ENCODE data around the gene EID2B.

The EID2B gene

DNA sequence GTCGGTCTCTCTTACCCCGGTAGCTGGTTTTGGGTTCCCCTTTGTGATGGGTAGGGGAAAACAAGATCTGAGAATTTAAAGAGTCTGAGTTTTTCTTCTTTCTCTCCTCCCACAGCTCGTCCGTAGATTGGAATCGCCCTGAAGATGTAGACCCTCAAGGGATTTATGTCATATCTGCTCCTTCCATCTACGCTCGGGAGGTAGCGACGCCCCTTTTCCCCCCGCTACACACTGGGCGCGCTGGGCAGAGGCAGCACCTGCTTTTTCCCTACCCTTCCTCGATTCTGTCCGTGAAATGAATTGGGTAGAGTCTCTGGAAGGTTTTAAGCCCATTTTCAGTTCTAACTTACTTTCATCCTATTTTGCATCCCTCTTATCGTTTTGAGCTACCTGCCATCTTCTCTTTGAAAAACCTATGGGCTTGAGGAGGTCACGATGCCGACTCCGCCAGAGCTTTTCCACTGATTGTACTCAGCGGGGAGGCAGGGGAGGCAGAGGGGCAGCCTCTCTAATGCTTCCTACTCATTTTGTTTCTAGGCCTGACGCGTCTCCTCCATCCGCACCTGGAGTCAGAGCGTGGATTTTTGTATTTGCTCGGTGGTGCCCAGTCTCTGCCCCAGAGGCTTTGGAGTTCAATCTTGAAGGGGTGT, 24.8 kb downstream of the EID2B start (continued):
- TF ChIP-seq SP3 (tag by site-specific recombination; IDR thresholded peaks at IDR 0.05) (no peak), ZNF248 (tag by site-specific recombination; IDR thresholded peaks at IDR 0.05) (no peak), ZNF302 (tag by site-specific recombination; IDR thresholded peaks at IDR 0.05; ENCODE audit: low read depth) (no peak), ZNF24 (tag by site-specific recombination; IDR thresholded peaks at IDR 0.05) (no peak), ZNF214 (tag by site-specific recombination; IDR thresholded peaks at IDR 0.05; ENCODE audit: borderline replicate concordance) (no peak), ZNF501 (tag by site-specific recombination; IDR thresholded peaks at IDR 0.05) (0 out of 2 replicates have a peak, but pooled peaks have one; percentile 8), ZNF175 (tag by site-specific recombination; IDR thresholded peaks at IDR 0.05) (no peak)
- TF ChIP-seq, protein P1, sequence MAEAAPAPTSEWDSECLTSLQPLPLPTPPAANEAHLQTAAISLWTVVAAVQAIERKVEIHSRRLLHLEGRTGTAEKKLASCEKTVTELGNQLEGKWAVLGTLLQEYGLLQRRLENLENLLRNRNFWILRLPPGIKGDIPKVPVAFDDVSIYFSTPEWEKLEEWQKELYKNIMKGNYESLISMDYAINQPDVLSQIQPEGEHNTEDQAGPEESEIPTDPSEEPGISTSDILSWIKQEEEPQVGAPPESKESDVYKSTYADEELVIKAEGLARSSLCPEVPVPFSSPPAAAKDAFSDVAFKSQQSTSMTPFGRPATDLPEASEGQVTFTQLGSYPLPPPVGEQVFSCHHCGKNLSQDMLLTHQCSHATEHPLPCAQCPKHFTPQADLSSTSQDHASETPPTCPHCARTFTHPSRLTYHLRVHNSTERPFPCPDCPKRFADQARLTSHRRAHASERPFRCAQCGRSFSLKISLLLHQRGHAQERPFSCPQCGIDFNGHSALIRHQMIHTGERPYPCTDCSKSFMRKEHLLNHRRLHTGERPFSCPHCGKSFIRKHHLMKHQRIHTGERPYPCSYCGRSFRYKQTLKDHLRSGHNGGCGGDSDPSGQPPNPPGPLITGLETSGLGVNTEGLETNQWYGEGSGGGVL (tag by site-specific recombination; IDR thresholded peaks at IDR 0.05): 0 out of 2 replicates have a peak, but pooled peaks have one; percentile 1
- TF ChIP-seq, protein P2, sequence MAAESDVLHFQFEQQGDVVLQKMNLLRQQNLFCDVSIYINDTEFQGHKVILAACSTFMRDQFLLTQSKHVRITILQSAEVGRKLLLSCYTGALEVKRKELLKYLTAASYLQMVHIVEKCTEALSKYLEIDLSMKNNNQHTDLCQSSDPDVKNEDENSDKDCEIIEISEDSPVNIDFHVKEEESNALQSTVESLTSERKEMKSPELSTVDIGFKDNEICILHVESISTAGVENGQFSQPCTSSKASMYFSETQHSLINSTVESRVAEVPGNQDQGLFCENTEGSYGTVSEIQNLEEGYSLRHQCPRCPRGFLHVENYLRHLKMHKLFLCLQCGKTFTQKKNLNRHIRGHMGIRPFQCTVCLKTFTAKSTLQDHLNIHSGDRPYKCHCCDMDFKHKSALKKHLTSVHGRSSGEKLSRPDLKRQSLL (tag by site-specific recombination; IDR thresholded peaks at IDR 0.05): no peak
- TF ChIP-seq, protein P3, sequence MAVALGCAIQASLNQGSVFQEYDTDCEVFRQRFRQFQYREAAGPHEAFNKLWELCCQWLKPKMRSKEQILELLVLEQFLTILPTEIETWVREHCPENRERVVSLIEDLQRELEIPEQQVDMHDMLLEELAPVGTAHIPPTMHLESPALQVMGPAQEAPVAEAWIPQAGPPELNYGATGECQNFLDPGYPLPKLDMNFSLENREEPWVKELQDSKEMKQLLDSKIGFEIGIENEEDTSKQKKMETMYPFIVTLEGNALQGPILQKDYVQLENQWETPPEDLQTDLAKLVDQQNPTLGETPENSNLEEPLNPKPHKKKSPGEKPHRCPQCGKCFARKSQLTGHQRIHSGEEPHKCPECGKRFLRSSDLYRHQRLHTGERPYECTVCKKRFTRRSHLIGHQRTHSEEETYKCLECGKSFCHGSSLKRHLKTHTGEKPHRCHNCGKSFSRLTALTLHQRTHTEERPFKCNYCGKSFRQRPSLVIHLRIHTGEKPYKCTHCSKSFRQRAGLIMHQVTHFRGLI (tag by site-specific recombination; IDR thresholded peaks at IDR 0.05): no peak
- TF ChIP-seq, protein P4, sequence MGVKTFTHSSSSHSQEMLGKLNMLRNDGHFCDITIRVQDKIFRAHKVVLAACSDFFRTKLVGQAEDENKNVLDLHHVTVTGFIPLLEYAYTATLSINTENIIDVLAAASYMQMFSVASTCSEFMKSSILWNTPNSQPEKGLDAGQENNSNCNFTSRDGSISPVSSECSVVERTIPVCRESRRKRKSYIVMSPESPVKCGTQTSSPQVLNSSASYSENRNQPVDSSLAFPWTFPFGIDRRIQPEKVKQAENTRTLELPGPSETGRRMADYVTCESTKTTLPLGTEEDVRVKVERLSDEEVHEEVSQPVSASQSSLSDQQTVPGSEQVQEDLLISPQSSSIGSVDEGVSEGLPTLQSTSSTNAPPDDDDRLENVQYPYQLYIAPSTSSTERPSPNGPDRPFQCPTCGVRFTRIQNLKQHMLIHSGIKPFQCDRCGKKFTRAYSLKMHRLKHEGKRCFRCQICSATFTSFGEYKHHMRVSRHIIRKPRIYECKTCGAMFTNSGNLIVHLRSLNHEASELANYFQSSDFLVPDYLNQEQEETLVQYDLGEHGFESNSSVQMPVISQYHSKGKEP (tag by site-specific recombination; IDR thresholded peaks at IDR 0.05): no peak

DNA sequence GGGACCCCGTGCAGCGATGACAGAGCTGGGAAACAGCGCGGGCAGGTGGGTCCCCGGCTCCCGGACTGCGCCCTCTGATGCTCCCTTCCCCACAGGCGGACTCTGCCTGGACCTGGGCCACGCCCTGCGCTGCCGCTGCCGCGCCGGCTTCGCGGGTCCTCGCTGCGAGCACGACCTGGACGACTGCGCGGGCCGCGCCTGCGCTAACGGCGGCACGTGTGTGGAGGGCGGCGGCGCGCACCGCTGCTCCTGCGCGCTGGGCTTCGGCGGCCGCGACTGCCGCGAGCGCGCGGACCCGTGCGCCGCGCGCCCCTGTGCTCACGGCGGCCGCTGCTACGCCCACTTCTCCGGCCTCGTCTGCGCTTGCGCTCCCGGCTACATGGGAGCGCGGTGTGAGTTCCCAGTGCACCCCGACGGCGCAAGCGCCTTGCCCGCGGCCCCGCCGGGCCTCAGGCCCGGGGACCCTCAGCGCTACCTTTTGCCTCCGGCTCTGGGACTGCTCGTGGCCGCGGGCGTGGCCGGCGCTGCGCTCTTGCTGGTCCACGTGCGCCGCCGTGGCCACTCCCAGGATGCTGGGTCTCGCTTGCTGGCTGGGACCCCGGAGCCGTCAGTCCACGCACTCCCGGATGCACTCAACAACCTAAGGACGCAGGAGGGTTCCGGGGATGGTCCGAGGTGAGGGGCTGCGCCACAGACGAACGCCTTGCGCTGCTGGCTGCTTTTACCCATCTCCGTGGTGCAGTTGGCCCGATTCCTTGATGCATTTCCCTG, 25.5 kb downstream of the EID2B start:
- peaks cover 10% of the 10 kb centered on the region for H3K4me1 ChIP-seq (ENCODE audit: control insufficient read depth, insufficient read depth, low read length)
- peaks cover 0 to 9% of the 10 kb centered on the region in 2 experiments; a peak in 1 of 3 replicates for H3K36me3 ChIP-seq (ENCODE audit: control insufficient read depth in 2 of 2, insufficient read depth in 1 of 2, low read length in 2 of 2)
- H3K9me3 ChIP-seq (ENCODE audit: control insufficient read depth, insufficient read depth, low read depth, low read length): peaks cover 6% of the 10 kb centered on the region
- peak overlapping the region; percentile 58; the same call in 1 of the 2 replicates for H3K27ac ChIP-seq (ENCODE audit: extremely low read depth, low read depth, low read length)
- POLR2A ChIA-PET: interaction anchor here (0.6 to 2.4 kb wide), 7 partner anchors 9 to 71 kb away, joined by 3 to 7 read pairs (median 3); partner anchors contain the start of genes DLL3, RPS16, SUPT5H and TIMM50
- CTCF ChIA-PET: interaction anchor here (0.6 to 3.1 kb wide), 5 partner anchors 9 to 96 kb away, joined by 3 to 25 read pairs (median 9); partner anchors contain the start of genes DLL3 and EID2B
- H3K4me3 ChIP-seq (ENCODE audit: low read depth, low read length): peak overlapping the region; percentile 45
- TF ChIP-seq ZBTB21 (tag by site-specific recombination; IDR thresholded peaks at IDR 0.05) (peak; percentile 32; the same call in 1 of the 2 replicates), ZNF155 (tag by site-specific recombination; IDR thresholded peaks at IDR 0.05) (no peak), ZNF623 (tag by site-specific recombination; IDR thresholded peaks at IDR 0.05) (no peak; the same call in 1 of the 2 replicates), ZNF274 (IDR thresholded peaks at IDR 0.05; ENCODE audit: low read length) (no peak), ZNF274 (tag by site-specific recombination; IDR thresholded peaks at IDR 0.05; ENCODE audit: borderline replicate concordance) (no peak), TCF7L2 (IDR thresholded peaks at IDR 0.05; ENCODE audit: borderline replicate concordance, low read depth, low read length) (no peak), GFI1B (tag by site-specific recombination; IDR thresholded peaks at IDR 0.05) (no peak), ZNF184 (tag by site-specific recombination; IDR thresholded peaks at IDR 0.05) (no peak), ZNF214 (tag by site-specific recombination; IDR thresholded peaks at IDR 0.05; ENCODE audit: borderline replicate concordance) (no peak), ZNF133 (tag by site-specific recombination; IDR thresholded peaks at IDR 0.05) (no peak), KLF8 (tag by site-specific recombination; IDR thresholded peaks at IDR 0.05) (peak; percentile 31; the same call in 1 of the 2 replicates), ZSCAN30 (tag by site-specific recombination; IDR thresholded peaks at IDR 0.05) (peak; percentile 88), ZBTB8A (tag by site-specific recombination; IDR thresholded peaks at IDR 0.05) (peak; percentile 18), PRDM1 (tag by site-specific recombination; IDR thresholded peaks at IDR 0.05) (no peak), ZNF792 (tag by site-specific recombination; IDR thresholded peaks at IDR 0.05) (no peak), ZNF707 (tag by site-specific recombination; IDR thresholded peaks at IDR 0.05) (no peak), IKZF3 (tag by site-specific recombination; IDR thresholded peaks at IDR 0.05) (peak; percentile 31; the same call in 1 of the 2 replicates)
- TF ChIP-seq, protein P5, sequence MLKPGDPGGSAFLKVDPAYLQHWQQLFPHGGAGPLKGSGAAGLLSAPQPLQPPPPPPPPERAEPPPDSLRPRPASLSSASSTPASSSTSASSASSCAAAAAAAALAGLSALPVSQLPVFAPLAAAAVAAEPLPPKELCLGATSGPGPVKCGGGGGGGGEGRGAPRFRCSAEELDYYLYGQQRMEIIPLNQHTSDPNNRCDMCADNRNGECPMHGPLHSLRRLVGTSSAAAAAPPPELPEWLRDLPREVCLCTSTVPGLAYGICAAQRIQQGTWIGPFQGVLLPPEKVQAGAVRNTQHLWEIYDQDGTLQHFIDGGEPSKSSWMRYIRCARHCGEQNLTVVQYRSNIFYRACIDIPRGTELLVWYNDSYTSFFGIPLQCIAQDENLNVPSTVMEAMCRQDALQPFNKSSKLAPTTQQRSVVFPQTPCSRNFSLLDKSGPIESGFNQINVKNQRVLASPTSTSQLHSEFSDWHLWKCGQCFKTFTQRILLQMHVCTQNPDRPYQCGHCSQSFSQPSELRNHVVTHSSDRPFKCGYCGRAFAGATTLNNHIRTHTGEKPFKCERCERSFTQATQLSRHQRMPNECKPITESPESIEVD (tag by site-specific recombination; IDR thresholded peaks at IDR 0.05): no peak
